Mucosa of rectum (tissue), 2 donors: ENCODE measurements around the gene GTPBP2.

Experiments
- H3K27ac ChIP-seq, 2 donors: one replicate each; pipeline ENCODE4 v1.7.0; 2013; ENCODE audit warnings: inconsistent platforms in 2 of 2, low read depth in 2 of 2, low read length in 2 of 2
- H3K27me3 ChIP-seq, 2 donors: one replicate each; pipeline ENCODE4 v1.7.0; 2013; ENCODE audit warnings: low read length in 2 of 2; ENCODE audit not compliant: control insufficient read depth in 2 of 2, insufficient read depth in 2 of 2
- H3K36me3 ChIP-seq, 2 donors: one replicate each; pipeline ENCODE4 v1.7.0; 2013; ENCODE audit warnings: low read length in 2 of 2; ENCODE audit not compliant: control insufficient read depth in 2 of 2, insufficient read depth in 2 of 2
- H3K4me1 ChIP-seq, 2 donors: one replicate each; pipeline ENCODE4 v1.7.0; 2013; ENCODE audit warnings: low read length in 2 of 2, mild to moderate bottlenecking in 1 of 2; ENCODE audit not compliant: control insufficient read depth in 2 of 2, insufficient read depth in 2 of 2
- H3K4me3 ChIP-seq, 2 donors: one replicate each; pipeline ENCODE4 v1.7.0; 2013; ENCODE audit warnings: low read length in 2 of 2
- H3K9ac ChIP-seq, 2 donors: one replicate each; pipeline ENCODE4 v1.7.0; 2013; ENCODE audit warnings: low read length in 2 of 2, low read depth in 1 of 2, mild to moderate bottlenecking in 1 of 2
- H3K9me3 ChIP-seq, 2 donors: one replicate each; pipeline ENCODE4 v1.7.0; 2013; ENCODE audit warnings: low read length in 2 of 2; ENCODE audit not compliant: control insufficient read depth in 2 of 2
- donor health status: healthy.
- donor health status: Normal muscosa, but diverticular disease.

The GTPBP2 gene

GRCh38 chr6:43582911-43583310, 46.2 kb downstream of the GTPBP2 start:
- Histone ChIP-seq H3K4me3 (no peak overlapping the region), H3K27ac (no peak overlapping the region), H3K27me3 (no peaks in the 10 kb centered on the region), H3K36me3 (peaks cover 25 to 26% of the 10 kb centered on the region in 2 donors), H3K9ac (no peak overlapping the region), H3K4me1 (no peaks in the 10 kb centered on the region), H3K9me3 (no peaks in the 10 kb centered on the region)

GRCh38 chr6:43579171-43579570, 49.9 kb downstream of the GTPBP2 start:
- Histone ChIP-seq H3K27me3 (no peaks in the 10 kb centered on the region), H3K4me1 (peaks cover 4 to 17% of the 10 kb centered on the region in 2 donors), H3K36me3 (peaks cover 8 to 9% of the 10 kb centered on the region in 2 donors), H3K4me3 (no peak overlapping the region), H3K9me3 (no peaks in the 10 kb centered on the region), H3K9ac (no peak overlapping the region), H3K27ac (no peak overlapping the region)

GRCh38 chr6:43578748-43579147, 50.3 kb downstream of the GTPBP2 start:
- no peak overlapping the region for H3K9ac ChIP-seq
- no peaks in the 10 kb centered on the region for H3K27me3 ChIP-seq
- H3K36me3 ChIP-seq: peaks cover 4 to 9% of the 10 kb centered on the region in 2 donors
- no peaks in the 10 kb centered on the region for H3K9me3 ChIP-seq
- H3K27ac ChIP-seq: no peak overlapping the region
- H3K4me3 ChIP-seq: no peak overlapping the region
- peaks cover 4 to 17% of the 10 kb centered on the region in 2 donors for H3K4me1 ChIP-seq

- Histone ChIP-seq H3K9ac (peak within 1 kb of the TSS; percentile 73 to 98), H3K4me3 (peak within 1 kb of the TSS; percentile 91 to 97), H3K27me3 (no peaks in the 10 kb centered on the region), H3K36me3 (peaks cover 6 to 22% of the 10 kb centered on the region in 2 donors), H3K9me3 (no peaks in the 10 kb centered on the region), H3K4me1 (peaks cover 4 to 17% of the 10 kb centered on the region in 2 donors), H3K27ac (peak within 1 kb of the TSS; percentile 88)
Measured at GRCh38 chr6:43575772-43576551, 53.1 kb downstream of the GTPBP2 start, which contains the start of the genes POLH and XPO5. POLH (plus strand) TSS chr6:43576185; CDS start chr6:43582320, 6,135 bp downstream. XPO5 (minus strand) TSS chr6:43576038; CDS start chr6:43575864, 174 bp downstream.

GRCh38 chr6:43575105-43575771, 53.8 kb downstream of the GTPBP2 start:
- Histone ChIP-seq H3K9me3 (no peaks in the 10 kb centered on the region), H3K4me3 (peak overlapping the region; percentile 91 to 97), H3K27ac (peak overlapping the region in 1 of 2 donors; percentile 88), H3K4me1 (peaks cover 4 to 17% of the 10 kb centered on the region in 2 donors), H3K9ac (peak overlapping the region; percentile 57 to 73), H3K36me3 (peaks cover 6 to 28% of the 10 kb centered on the region in 2 donors), H3K27me3 (no peaks in the 10 kb centered on the region)

GRCh38 chr6:43572015-43572414, 57.0 kb downstream of the GTPBP2 start:
- Histone ChIP-seq H3K4me3 (no peak overlapping the region), H3K9me3 (no peaks in the 10 kb centered on the region), H3K36me3 (peaks cover 15 to 37% of the 10 kb centered on the region in 2 donors), H3K27me3 (no peaks in the 10 kb centered on the region), H3K4me1 (peaks cover 1 to 13% of the 10 kb centered on the region in 2 donors), H3K27ac (no peak overlapping the region), H3K9ac (no peak overlapping the region)

- Histone ChIP-seq H3K9ac (no peak overlapping the region), H3K4me3 (no peak overlapping the region), H3K27ac (no peak overlapping the region), H3K36me3 (peaks cover 19 to 41% of the 10 kb centered on the region in 2 donors), H3K27me3 (no peaks in the 10 kb centered on the region), H3K4me1 (peaks cover 0 to 11% of the 10 kb centered on the region in 2 donors), H3K9me3 (no peaks in the 10 kb centered on the region)
Measured at GRCh38 chr6:43570876-43571441, 58.1 kb downstream of the GTPBP2 start.
